NCI-H2196 (cell line): Measurements from ENCODE around the gene SLC11A2.
A peak's percentile ranks its signal among the peaks of the same experiment; 100 is the strongest.
"Not testable (repeated sequence)": the region's sequence is repeated elsewhere in the genome, so short reads cannot be mapped to it uniquely, and the experiment has no call there.

Source experiments
- DNase-seq: peaks from one replicate; lab custom pipeline; 2025; ENCODE audit not compliant: unreplicated experiment; lab: John Stamatoyannopoulos, UW

SLC11A2 gene

GRCh38 chr12:50991291-50991690 is 34.9 kb downstream of the SLC11A2 start:
- no peak for DNase-seq

- no peak for DNase-seq
These were observed 35.4 kb downstream of the SLC11A2 start for GRCh38 chr12:50990791-50991190.

GRCh38 chr12:50990147-50990727 is 35.9 kb downstream of the SLC11A2 start:
- DNase-seq, result no peak

GRCh38 chr12:50988871-50989270 is 37.3 kb downstream of the SLC11A2 start:
- DNase-seq, result no peak

- DNase-seq, result no peak
These were observed 38.1 kb downstream of the SLC11A2 start for GRCh38 chr12:50988051-50988450.

GRCh38 chr12:50986966-50987737 is 39.0 kb downstream of the SLC11A2 start:
- DNase-seq, result peak; percentile 54

GRCh38 chr12:50985322-50985721 is 40.9 kb downstream of the SLC11A2 start:
- no peak for DNase-seq

- DNase-seq, result no peak
These were observed 41.4 kb downstream of the SLC11A2 start for GRCh38 chr12:50984586-50985298.

GRCh38 chr12:50981319-50982239 is 44.6 kb downstream of the SLC11A2 start:
- no peak for DNase-seq

- DNase-seq, result no peak
These were observed 45.6 kb downstream of the SLC11A2 start for GRCh38 chr12:50980545-50980944.

- no peak for DNase-seq
These were observed 46.7 kb downstream of the SLC11A2 start for GRCh38 chr12:50979369-50980052.

- DNase-seq, result no peak
These were observed 54.2 kb downstream of the SLC11A2 start for GRCh38 chr12:50971946-50972345.

GRCh38 chr12:50964432-50964831 is 61.8 kb downstream of the SLC11A2 start:
- no peak for DNase-seq

GRCh38 chr12:50961708-50962107 is 64.5 kb downstream of the SLC11A2 start:
- no peak for DNase-seq

GRCh38 chr12:50960130-50960529 is 66.1 kb downstream of the SLC11A2 start:
- DNase-seq, result no peak

- no peak for DNase-seq
These were observed 70.5 kb downstream of the SLC11A2 start for GRCh38 chr12:50955697-50956096.

GRCh38 chr12:50955288-50955687 is 70.9 kb downstream of the SLC11A2 start:
- DNase-seq, result no peak

GRCh38 chr12:50954789-50955188 is 71.4 kb downstream of the SLC11A2 start:
- DNase-seq, result not testable (repeated sequence)

GRCh38 chr12:50953047-50953446 is 73.1 kb downstream of the SLC11A2 start:
- no peak for DNase-seq

GRCh38 chr12:50952510-50952909 is 73.7 kb downstream of the SLC11A2 start, which contains the start of gene HIGD1C:
HIGD1C (plus strand) TSS chr12:50952544; CDS start chr12:50953999, 1,455 bp downstream.
- no peak for DNase-seq
